D721Med (cell line): ENCODE measurements around the gene NNT.

Experiments
- DNase-seq: peaks from one replicate; pipeline ENCODE4 v3.0.0; 2011; ENCODE audit warnings: low spot score; ENCODE audit not compliant: insufficient read length
- FAIRE-seq: peaks from 2 replicates; lab custom pipeline; 2011; peaks lifted over from hg19 to GRCh38; lab: Jason Lieb, UNC
- TF ChIP-seq, protein P1 (sequence below): IDR thresholded peaks from 2 replicates; pipeline ENCODE4 v1.5.1; 2012; ENCODE audit warnings: mild to moderate bottlenecking, control low read depth; ENCODE audit not compliant: insufficient read depth; ENCODE audit errors: missing control alignments

NNT gene

DNA sequence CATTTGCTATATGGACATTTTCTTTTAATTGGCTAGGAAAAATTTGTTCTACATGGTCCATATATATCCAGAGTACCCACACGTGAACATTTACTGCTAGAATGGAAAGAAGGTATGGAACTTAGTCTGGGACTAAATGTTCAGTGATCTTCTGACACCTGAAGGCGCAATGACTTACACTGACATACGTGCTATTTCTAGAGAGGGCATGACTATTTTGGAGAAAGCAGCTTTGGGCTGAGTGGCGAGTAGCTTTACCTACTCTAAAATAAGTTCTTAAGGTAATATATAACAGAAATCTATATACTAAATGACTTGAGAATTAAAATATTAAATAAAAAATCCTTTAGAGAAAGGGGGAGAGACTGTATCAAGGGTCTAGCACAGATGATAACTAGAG is 10.4 kb downstream of the NNT start:
- DNase-seq (no peak), FAIRE-seq (no peak)
- TF ChIP-seq, protein P1, sequence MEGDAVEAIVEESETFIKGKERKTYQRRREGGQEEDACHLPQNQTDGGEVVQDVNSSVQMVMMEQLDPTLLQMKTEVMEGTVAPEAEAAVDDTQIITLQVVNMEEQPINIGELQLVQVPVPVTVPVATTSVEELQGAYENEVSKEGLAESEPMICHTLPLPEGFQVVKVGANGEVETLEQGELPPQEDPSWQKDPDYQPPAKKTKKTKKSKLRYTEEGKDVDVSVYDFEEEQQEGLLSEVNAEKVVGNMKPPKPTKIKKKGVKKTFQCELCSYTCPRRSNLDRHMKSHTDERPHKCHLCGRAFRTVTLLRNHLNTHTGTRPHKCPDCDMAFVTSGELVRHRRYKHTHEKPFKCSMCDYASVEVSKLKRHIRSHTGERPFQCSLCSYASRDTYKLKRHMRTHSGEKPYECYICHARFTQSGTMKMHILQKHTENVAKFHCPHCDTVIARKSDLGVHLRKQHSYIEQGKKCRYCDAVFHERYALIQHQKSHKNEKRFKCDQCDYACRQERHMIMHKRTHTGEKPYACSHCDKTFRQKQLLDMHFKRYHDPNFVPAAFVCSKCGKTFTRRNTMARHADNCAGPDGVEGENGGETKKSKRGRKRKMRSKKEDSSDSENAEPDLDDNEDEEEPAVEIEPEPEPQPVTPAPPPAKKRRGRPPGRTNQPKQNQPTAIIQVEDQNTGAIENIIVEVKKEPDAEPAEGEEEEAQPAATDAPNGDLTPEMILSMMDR: no peak

DNA sequence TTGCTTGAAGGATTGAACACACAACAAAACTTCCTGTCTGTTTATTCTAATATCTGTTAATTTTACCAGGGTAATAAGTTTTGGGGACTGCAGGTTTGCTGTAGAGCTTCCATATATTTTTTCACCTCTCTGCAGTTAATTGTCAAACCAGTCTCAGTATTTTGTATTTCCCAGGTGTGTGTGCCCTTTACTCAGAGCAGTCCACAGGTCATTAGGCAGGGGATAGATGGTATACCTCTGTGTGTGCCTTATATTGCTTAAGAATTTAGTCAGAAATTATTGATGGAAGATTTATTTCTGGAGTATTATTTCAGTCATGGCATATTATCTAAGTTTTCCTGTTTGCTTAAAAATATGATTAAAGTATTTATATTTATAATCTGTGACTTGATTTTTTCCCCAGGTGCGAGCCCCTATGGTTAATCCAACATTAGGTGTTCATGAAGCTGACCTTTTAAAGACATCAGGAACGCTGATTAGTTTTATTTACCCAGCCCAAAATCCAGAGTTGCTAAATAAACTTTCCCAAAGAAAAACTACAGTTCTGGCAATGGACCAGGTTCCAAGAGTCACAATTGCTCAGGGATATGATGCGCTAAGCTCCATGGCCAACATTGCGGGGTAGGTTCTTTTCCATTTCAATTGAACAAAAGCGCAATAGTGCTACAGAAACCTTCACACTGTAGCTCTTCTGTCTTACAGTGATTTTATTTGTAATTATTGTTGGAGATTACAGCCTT is 12.6 kb downstream of the NNT start:
- TF ChIP-seq, protein P1: no peak
- DNase-seq: no peak
- no peak for FAIRE-seq

GRCh38 chr5:43616535-43616934 is 13.6 kb downstream of the NNT start:
- FAIRE-seq (no peak), DNase-seq (no peak)
- TF ChIP-seq, protein P1: no peak

- FAIRE-seq (no peak), DNase-seq (no peak)
- TF ChIP-seq, protein P1: no peak
Measured at GRCh38 chr5:43619380-43619779, 16.4 kb downstream of the NNT start.

GRCh38 chr5:43619911-43620310 is 16.9 kb downstream of the NNT start:
- FAIRE-seq: no peak

GRCh38 chr5:43620944-43621505 is 18.0 kb downstream of the NNT start:
- TF ChIP-seq, protein P1: no peak
- FAIRE-seq: no peak

More at GRCh38 chr5:43619911-43620310, 16.9 kb downstream of the NNT start:
- TF ChIP-seq, protein P1: no peak
- DNase-seq: no peak

GRCh38 chr5:43622074-43622473 is 19.1 kb downstream of the NNT start:
- FAIRE-seq (no peak), DNase-seq (no peak)
- TF ChIP-seq, protein P1: no peak

More at GRCh38 chr5:43620944-43621505, 18.0 kb downstream of the NNT start:
- no peak for DNase-seq
